ENCODE measurements around the gene NF1.
"Not testable (repeated sequence)": the region's sequence is repeated elsewhere in the genome, so short reads cannot be mapped to it uniquely, and the experiment has no call there.

Gene NF1

GRCh38 chr17:31289790-31290189, 195.0 kb downstream of the NF1 start:
- in situ Hi-C loops (cut with MboI; ENCODE audit: low sequenced_read_pairs), result no loop called here

GRCh38 chr17:31291820-31292219, 197.0 kb downstream of the NF1 start:
- in situ Hi-C loops (cut with MboI; ENCODE audit: low sequenced_read_pairs), result no loop called here

- in situ Hi-C loops (cut with MboI; ENCODE audit: low sequenced_read_pairs), result no loop called here
Measured at GRCh38 chr17:31293581-31293980, 198.8 kb downstream of the NF1 start.

GRCh38 chr17:31294231-31294630, 199.5 kb downstream of the NF1 start:
- in situ Hi-C loops (cut with MboI; ENCODE audit: low sequenced_read_pairs), result no loop called here

- in situ Hi-C loops (cut with MboI; ENCODE audit: low sequenced_read_pairs), result no loop called here
Measured at GRCh38 chr17:31294820-31295488, 200.2 kb downstream of the NF1 start.

GRCh38 chr17:31295489-31295871, 200.7 kb downstream of the NF1 start:
- in situ Hi-C loops (cut with MboI; ENCODE audit: low sequenced_read_pairs), result no loop called here

GRCh38 chr17:31296142-31296541, 201.4 kb downstream of the NF1 start:
- in situ Hi-C loops (cut with MboI; ENCODE audit: low sequenced_read_pairs), result no loop called here

GRCh38 chr17:31297090-31297489, 202.3 kb downstream of the NF1 start, which contains the start of gene OMG:
TSS of gene OMG (minus strand) at chr17:31297239. CDS start at chr17:31296331, 908 bp downstream.
- in situ Hi-C loops (cut with MboI; ENCODE audit: low sequenced_read_pairs), result no loop called here

DNA sequence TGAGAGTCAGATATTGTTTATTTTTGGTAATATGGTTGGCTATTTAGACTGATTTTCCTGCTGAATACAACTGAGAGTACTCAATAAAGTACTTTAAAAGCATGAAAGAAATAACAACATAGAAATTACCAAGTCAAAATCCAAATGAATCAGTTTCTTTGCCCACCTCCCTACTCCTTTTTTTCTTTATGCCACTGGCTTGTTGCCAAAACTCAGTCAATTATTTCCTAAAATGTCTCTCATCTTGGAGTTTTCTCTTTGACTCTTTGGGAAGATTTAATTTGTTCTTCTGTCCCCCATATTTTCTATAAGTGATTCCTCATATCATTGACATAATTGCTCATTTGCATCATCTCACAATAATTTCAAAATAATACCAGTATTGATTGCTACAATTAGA, 204.8 kb downstream of the NF1 start:
- in situ Hi-C loops (cut with MboI; ENCODE audit: low sequenced_read_pairs), result no loop called here

DNA sequence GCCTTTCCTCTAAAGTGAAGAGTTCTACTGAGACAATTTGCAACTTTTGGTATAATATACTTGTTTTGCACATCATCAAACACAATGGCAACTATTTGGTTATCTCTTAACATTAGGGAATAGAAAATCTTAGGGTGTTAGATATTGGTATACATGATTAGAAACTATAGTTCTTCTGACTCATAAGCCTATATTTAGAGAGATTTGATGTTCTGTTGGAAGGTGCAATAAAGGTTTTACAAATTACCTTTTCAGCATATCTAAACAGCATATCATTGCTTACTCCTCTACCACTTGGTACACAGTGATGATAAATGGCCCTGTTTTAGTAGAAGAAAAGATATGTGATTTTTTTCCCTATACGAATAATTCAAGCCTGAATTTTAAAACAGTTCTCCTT, 212.9 kb downstream of the NF1 start:
- in situ Hi-C loops (cut with MboI; ENCODE audit: low sequenced_read_pairs), result no loop called here

- in situ Hi-C loops (cut with MboI; ENCODE audit: low sequenced_read_pairs), result no loop called here
Measured at GRCh38 chr17:31308372-31309334, 213.9 kb downstream of the NF1 start.

- in situ Hi-C loops (cut with MboI; ENCODE audit: low sequenced_read_pairs), result no loop called here
Measured at GRCh38 chr17:31309556-31309955, 214.8 kb downstream of the NF1 start.

DNA sequence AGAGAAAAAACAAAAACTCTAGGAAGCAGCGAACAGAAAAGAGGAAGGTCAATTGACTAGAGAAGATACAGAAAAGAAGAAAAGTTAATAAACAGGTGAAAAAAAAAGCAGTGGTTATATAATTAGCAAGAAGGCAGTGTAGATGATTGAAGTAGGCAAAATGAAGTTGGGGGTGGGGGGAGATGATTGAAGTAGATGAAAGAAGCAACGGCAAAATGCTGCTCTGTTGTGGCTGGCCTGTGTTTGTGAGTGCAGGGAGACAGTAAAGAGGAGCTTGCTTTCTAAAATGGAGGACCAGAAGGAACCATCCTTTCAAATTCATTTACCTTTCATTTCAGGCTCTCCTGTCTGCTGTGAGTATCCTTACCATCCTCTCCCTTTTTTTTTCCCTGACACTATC, 215.5 kb downstream of the NF1 start:
- in situ Hi-C loops (cut with MboI; ENCODE audit: low sequenced_read_pairs), result no loop called here

- in situ Hi-C loops (cut with MboI; ENCODE audit: low sequenced_read_pairs), result no loop called here
Measured at GRCh38 chr17:31310886-31311285, 216.1 kb downstream of the NF1 start.

DNA sequence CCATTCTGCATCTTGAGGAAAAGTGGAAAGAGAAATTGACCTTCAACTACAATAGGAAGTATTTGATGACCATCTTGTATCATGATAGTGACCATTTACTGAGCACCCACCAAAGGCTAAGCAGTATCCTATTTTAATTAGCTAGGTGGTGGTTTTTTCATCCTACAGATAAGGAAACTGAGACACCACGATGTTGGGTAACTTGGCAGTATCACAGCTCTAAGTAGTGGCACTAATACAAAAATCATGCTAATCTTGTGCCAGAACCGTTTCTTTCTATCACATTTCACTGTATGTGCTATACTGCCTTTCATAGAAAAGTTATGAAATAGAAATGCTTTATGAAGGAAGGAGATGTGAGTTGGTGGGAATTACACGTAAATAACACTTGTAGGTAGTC, 216.7 kb downstream of the NF1 start:
- in situ Hi-C loops (cut with MboI; ENCODE audit: low sequenced_read_pairs), result no loop called here

DNA sequence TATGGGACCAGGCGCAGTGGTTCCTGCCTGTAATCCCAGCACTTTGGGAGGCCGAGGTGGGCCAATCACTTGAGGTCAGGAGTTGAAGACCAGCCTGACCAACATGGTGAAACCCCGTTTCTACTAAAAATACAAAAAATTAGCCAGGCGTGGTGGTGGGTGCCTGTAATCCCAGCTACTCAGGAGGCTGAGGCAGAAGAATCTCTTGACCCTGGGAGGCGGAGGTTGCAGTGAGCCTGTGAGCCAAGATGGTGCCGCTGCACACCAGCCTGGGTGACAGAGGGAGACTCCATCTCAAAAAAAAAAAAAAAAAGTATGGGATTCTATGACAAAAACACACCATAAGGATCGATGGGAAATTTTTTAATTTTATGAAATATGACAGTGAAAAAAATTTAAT, 217.4 kb downstream of the NF1 start:
- in situ Hi-C loops (cut with MboI; ENCODE audit: low sequenced_read_pairs), result not testable (repeated sequence)

- in situ Hi-C loops (cut with MboI; ENCODE audit: low sequenced_read_pairs), result no loop called here
Measured at GRCh38 chr17:31313982-31314781, 219.4 kb downstream of the NF1 start, which contains the start of gene EVI2B. TSS of gene EVI2B (minus strand) at chr17:31314054. CDS start at chr17:31305609, 8,445 bp downstream.

DNA sequence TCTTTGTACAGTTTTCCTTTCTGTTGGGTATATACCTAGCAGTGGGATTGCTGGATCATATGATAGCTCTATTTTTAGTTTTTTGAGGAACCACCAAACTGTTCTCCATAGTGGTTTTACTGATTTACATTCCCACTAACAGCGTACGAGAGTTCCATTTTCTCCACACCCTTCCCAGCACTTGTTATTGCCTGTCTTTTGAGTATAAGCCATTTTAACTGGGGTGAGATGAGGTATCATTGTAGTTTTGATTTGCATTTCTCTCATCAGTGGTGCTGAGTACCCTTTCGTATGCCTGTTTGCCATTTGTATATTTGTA, 220.0 kb downstream of the NF1 start:
- in situ Hi-C loops (cut with MboI; ENCODE audit: low sequenced_read_pairs), result no loop called here

- in situ Hi-C loops (cut with MboI; ENCODE audit: low sequenced_read_pairs), result no loop called here
Measured at GRCh38 chr17:31318298-31318801, 223.6 kb downstream of the NF1 start.

DNA sequence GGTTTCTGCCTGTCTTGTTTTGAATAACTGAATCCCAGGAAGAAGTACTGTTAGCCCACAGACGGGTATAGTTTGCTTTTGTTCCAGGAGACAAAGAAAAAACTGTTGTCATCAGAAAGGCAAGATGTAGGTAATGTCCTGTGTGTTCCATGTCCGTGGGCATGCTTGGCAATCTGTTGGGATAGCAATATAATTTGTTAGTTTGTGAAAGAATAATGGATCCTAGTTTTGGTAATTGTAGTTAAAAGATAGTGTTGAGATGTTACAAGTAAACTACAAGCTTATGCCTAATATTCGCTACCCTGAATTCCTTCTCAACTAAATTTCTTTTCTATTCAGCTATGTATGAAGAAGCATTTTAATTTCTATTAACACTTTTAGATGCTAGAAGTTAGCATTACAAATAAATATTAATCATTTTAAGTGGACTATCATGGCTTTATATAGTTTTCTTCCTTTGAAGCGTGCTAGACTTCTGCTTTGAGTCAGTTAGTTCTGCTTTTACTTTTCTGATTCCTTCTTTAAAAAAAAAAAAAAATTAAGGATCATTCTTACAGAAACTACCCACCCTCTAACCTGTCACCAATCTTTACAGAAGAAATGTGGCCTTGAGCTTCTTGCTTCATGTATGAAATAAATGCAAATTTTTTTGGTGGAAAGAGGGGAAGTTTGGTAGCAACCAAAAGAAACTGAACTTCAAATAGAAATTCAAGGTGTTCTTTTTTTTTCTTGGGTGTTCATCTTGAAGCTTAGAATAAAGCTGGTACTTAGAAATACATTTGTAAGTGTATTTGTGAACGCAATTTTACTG, 224.3 kb downstream of the NF1 start:
- in situ Hi-C loops (cut with MboI; ENCODE audit: low sequenced_read_pairs), result no loop called here
